ENCODE measurements around the gene SLCO4A1.

DNA sequence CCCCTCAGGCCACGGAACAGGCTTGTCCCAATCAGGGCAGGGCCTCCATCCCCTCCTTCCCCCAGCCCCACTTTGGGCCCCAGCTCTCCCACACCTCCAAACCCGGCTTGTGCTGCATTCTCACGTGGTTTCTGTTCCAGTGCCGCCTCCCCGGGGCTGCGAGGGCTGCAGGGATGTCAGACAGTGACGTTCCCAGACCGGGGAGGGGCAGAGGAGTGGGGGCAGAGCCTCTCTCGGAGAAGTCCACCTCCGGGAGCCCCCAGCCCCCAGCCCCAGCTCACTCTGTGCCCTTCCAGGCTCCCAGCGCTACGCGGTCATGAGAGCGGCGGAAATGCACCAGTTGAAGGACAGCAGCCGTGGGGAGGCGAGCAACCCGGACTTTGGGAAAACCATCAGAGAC lies 18.5 kb downstream of the SLCO4A1 start:
- TF ChIP-seq EZH2 (IDR thresholded peaks at IDR 0.05; ENCODE audit: low read length, missing control alignments): no peak
- TF ChIP-seq, protein P1, sequence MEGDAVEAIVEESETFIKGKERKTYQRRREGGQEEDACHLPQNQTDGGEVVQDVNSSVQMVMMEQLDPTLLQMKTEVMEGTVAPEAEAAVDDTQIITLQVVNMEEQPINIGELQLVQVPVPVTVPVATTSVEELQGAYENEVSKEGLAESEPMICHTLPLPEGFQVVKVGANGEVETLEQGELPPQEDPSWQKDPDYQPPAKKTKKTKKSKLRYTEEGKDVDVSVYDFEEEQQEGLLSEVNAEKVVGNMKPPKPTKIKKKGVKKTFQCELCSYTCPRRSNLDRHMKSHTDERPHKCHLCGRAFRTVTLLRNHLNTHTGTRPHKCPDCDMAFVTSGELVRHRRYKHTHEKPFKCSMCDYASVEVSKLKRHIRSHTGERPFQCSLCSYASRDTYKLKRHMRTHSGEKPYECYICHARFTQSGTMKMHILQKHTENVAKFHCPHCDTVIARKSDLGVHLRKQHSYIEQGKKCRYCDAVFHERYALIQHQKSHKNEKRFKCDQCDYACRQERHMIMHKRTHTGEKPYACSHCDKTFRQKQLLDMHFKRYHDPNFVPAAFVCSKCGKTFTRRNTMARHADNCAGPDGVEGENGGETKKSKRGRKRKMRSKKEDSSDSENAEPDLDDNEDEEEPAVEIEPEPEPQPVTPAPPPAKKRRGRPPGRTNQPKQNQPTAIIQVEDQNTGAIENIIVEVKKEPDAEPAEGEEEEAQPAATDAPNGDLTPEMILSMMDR (conservative IDR thresholded peaks at IDR 0.05 in 1 of 2, IDR thresholded peaks at IDR 0.05 in 1 of 2; ENCODE audit: low read depth in 1 of 2, low read length in 2 of 2): no peak

Data from fibroblast of lung (primary cell).